ENCODE measurements around the gene VN1R5.

DNA sequence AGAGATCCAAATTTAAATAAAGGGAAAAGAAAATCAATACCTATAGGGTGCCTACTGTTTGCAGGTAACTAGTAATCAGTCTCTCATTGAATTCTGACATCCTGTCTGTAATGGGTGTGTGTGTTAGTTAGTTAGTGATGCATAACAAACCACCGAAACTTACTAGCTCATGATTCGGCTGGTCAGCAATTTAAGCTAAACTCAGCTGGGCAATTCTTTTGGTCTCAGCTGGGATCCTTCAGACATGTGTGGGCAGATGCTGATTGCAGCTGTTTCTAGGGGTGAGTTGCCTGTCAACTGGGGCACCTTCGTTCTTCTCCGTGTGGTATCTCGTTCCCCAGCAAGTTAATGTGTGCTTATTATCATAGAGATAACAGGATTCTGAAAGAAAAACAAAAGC is 43.9 kb upstream of the VN1R5 start:
- TF ChIP-seq, protein P1, sequence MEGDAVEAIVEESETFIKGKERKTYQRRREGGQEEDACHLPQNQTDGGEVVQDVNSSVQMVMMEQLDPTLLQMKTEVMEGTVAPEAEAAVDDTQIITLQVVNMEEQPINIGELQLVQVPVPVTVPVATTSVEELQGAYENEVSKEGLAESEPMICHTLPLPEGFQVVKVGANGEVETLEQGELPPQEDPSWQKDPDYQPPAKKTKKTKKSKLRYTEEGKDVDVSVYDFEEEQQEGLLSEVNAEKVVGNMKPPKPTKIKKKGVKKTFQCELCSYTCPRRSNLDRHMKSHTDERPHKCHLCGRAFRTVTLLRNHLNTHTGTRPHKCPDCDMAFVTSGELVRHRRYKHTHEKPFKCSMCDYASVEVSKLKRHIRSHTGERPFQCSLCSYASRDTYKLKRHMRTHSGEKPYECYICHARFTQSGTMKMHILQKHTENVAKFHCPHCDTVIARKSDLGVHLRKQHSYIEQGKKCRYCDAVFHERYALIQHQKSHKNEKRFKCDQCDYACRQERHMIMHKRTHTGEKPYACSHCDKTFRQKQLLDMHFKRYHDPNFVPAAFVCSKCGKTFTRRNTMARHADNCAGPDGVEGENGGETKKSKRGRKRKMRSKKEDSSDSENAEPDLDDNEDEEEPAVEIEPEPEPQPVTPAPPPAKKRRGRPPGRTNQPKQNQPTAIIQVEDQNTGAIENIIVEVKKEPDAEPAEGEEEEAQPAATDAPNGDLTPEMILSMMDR (IDR thresholded peaks at IDR 0.05) = no peak
- no peak for TF ChIP-seq POLR2AphosphoS5 (IDR thresholded peaks at IDR 0.05)
- no peak for TF ChIP-seq POLR2A (IDR thresholded peaks at IDR 0.05)
